GM12891 (cell line): ENCODE data around the gene SIRT2.
"Not testable (repeated sequence)": the region's sequence is repeated elsewhere in the genome, so short reads cannot be mapped to it uniquely, and the experiment has no call there.

Experiments used
- DNase-seq: peaks from one replicate; pipeline ENCODE4 v3.0.0; 2011; ENCODE audit warnings: low spot score; ENCODE audit not compliant: insufficient read length
- FAIRE-seq: peaks from 2 replicates; lab custom pipeline; 2011; peaks lifted over from hg19 to GRCh38; lab: Jason Lieb, UNC
- PAX5 ChIP-seq: IDR thresholded peaks from 2 replicates; pipeline ENCODE4 v1.6.1; 2011; ENCODE audit warnings: low read length, moderate library complexity, mild to moderate bottlenecking; ENCODE audit not compliant: insufficient read depth, severe bottlenecking
- POLR2A ChIP-seq: IDR thresholded peaks from 2 replicates; pipeline ENCODE4 v1.6.1; 2011; ENCODE audit warnings: low read depth, low read length, control low read depth
- POLR2AphosphoS5 ChIP-seq: IDR thresholded peaks from 2 replicates; pipeline ENCODE4 v1.6.1; 2011; ENCODE audit warnings: low read depth, low read length, control low read depth
- POU2F2 ChIP-seq: IDR thresholded peaks from 2 replicates; pipeline ENCODE4 v1.6.1; 2011; ENCODE audit warnings: low read depth, mild to moderate bottlenecking, control low read depth, low read length, moderate library complexity
- SPI1 ChIP-seq: IDR thresholded peaks from 2 replicates; pipeline ENCODE4 v1.6.1; 2011; ENCODE audit warnings: low read depth, low read length, control low read depth
- TAF1 ChIP-seq: IDR thresholded peaks from 2 replicates; pipeline ENCODE4 v1.6.1; 2011; ENCODE audit warnings: low read depth, low read length, control low read depth

Gene SIRT2

GRCh38 chr19:38867171-38867780 is 32.1 kb downstream of the SIRT2 start:
- DNase-seq (no peak), FAIRE-seq (no peak)
- no peak for TF ChIP-seq POLR2A
- TF ChIP-seq TAF1: no peak
- no peak for TF ChIP-seq POLR2AphosphoS5
- TF ChIP-seq PAX5: no peak
- TF ChIP-seq SPI1: no peak
- no peak for TF ChIP-seq POU2F2

- DNase-seq (no peak), FAIRE-seq (no peak)
- TF ChIP-seq PAX5: no peak
- TF ChIP-seq POU2F2: no peak
- no peak for TF ChIP-seq TAF1
- TF ChIP-seq POLR2AphosphoS5: no peak
- TF ChIP-seq POLR2A: no peak
- TF ChIP-seq SPI1: no peak
Measured at GRCh38 chr19:38862321-38863059, 36.9 kb downstream of the SIRT2 start.

- FAIRE-seq: no peak
- no peak for TF ChIP-seq TAF1
- TF ChIP-seq POU2F2: no peak
- TF ChIP-seq SPI1: no peak
- no peak for TF ChIP-seq POLR2A
- TF ChIP-seq POLR2AphosphoS5: no peak
- TF ChIP-seq PAX5: no peak
Measured at GRCh38 chr19:38861368-38861767, 38.0 kb downstream of the SIRT2 start.

GRCh38 chr19:38859631-38860204 is 39.7 kb downstream of the SIRT2 start:
- FAIRE-seq, DNase-seq: not testable (repeated sequence)

More at GRCh38 chr19:38861368-38861767, 38.0 kb downstream of the SIRT2 start:
- no peak for DNase-seq

- DNase-seq: no peak
- FAIRE-seq: no peak
- TF ChIP-seq POLR2AphosphoS5 (no peak), POU2F2 (no peak), TAF1 (no peak), PAX5 (no peak), SPI1 (no peak), POLR2A (no peak)
Measured at GRCh38 chr19:38856813-38857212, 42.6 kb downstream of the SIRT2 start.

GRCh38 chr19:38855751-38856150 is 43.7 kb downstream of the SIRT2 start:
- FAIRE-seq, DNase-seq: not testable (repeated sequence)

GRCh38 chr19:38854961-38855360 is 44.5 kb downstream of the SIRT2 start:
- FAIRE-seq, DNase-seq: not testable (repeated sequence)

- FAIRE-seq (peak; percentile 72), DNase-seq (no peak)
- no peak for TF ChIP-seq TAF1
- TF ChIP-seq PAX5: no peak
Measured at GRCh38 chr19:38853214-38853613, 46.2 kb downstream of the SIRT2 start.

- DNase-seq (no peak), FAIRE-seq (peak; percentile 94)
- TF ChIP-seq POLR2A (peak; percentile 76; the same call in 1 of the 2 replicates), POU2F2 (no peak), PAX5 (no peak), SPI1 (no peak), POLR2AphosphoS5 (peak; percentile 67; the same call in 1 of the 2 replicates), TAF1 (peak; percentile 60; the same call in 1 of the 2 replicates)
Measured at GRCh38 chr19:38852231-38853044, 47.0 kb downstream of the SIRT2 start.

- FAIRE-seq (peak; percentile 99), DNase-seq (peak; percentile 79)
- no peak for TF ChIP-seq SPI1
- no peak; the same call in 1 of the 2 replicates for TF ChIP-seq POLR2A
- peak; percentile 49; the same call in 1 of the 2 replicates for TF ChIP-seq POLR2AphosphoS5
- TF ChIP-seq TAF1: 0 out of 2 replicates have a peak, but pooled peaks have one; percentile 32
- TF ChIP-seq PAX5: peak; percentile 33
- no peak for TF ChIP-seq POU2F2
Measured at GRCh38 chr19:38851622-38852230, 47.7 kb downstream of the SIRT2 start.
